Measurements from ENCODE around the gene LAMC1.

Gene LAMC1

DNA sequence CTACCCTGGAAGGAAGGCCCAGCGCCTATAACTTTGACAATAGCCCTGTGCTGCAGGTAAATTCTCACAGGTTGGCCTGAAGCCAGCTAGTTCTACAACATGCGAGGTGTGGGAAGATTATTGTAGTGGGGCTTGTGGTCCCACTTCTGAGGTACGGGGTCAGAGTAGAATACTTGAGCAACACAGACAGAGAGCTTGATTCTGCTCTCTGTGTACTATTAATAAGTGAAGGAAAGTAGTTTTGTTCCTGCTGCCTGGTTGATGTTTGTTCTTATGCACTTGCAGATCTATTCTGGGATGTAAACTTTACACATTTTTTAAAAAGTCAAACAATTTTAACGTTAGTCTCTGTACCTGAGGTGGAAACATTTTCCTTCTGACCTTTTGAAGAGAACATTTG is 80.4 kb downstream of the LAMC1 start:
- no peak for DNase-seq
- TF ChIP-seq POLR2A (IDR thresholded peaks at IDR 0.05; ENCODE audit: low read length) (no peak), GATA1 (IDR thresholded peaks at IDR 0.05; ENCODE audit: low read depth, low read length) (no peak)

- no peak for TF ChIP-seq GATA1 (IDR thresholded peaks at IDR 0.05; ENCODE audit: low read depth, low read length)
- no peak for DNase-seq
Observed at GRCh38 chr1:183105449-183105848, 82.2 kb downstream of the LAMC1 start.

DNA sequence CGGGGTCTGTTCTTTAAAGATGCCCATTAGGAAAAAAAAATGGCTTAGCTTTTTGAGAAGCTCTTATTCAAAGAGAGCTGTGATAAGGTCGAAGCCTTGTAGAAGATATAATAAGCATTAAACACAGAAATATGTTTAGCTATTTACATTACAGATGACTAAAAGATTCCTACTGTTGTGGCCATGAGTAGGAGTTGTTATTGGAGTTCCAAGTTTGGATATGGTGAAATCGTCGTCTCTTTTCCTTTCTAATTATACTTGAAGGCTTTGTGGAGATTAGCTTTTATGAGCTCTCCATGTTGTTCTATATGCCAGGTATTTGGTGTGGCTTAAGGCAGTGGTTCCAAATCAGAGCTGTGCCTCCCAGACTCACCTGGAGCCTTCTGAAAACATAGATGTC is 82.9 kb downstream of the LAMC1 start:
- no peak for DNase-seq
- TF ChIP-seq GATA1 (IDR thresholded peaks at IDR 0.05; ENCODE audit: low read depth, low read length) (no peak), POLR2A (IDR thresholded peaks at IDR 0.05; ENCODE audit: low read length) (no peak)

DNA sequence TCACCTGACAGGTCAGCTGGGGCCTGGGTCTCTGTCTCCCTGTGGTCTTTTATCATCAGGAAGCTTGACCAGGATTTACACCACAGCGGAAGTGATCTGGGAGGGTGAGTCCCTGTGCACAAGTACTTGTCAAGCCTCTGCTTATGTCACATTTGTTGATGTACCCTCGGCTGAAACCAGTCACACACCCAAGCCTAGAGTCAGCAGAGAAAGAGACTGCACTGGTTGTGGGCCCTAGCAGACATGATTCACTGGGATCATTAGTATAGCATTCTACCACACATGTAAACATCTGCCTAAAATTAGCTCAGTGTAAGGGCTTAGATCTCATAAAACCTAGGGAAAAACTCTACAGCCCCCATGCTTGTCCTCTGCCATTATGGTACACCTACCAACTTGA is 83.5 kb downstream of the LAMC1 start:
- no peak for DNase-seq

GRCh38 chr1:183110326-183110880 is 87.2 kb downstream of the LAMC1 start:
- TF ChIP-seq GATA1 (IDR thresholded peaks at IDR 0.05; ENCODE audit: low read depth, low read length) (no peak), POLR2A (IDR thresholded peaks at IDR 0.05; ENCODE audit: low read length) (no peak)
- no peak for DNase-seq

More for the DNA sequence above, 83.5 kb downstream of the LAMC1 start:
- TF ChIP-seq POLR2A (IDR thresholded peaks at IDR 0.05; ENCODE audit: low read length) (no peak), GATA1 (IDR thresholded peaks at IDR 0.05; ENCODE audit: low read depth, low read length) (no peak)

- TF ChIP-seq POLR2A (IDR thresholded peaks at IDR 0.05; ENCODE audit: low read length): no peak
- TF ChIP-seq GATA1 (IDR thresholded peaks at IDR 0.05; ENCODE audit: low read depth, low read length): no peak
- no peak for DNase-seq
Observed at GRCh38 chr1:183114441-183114840, 91.2 kb downstream of the LAMC1 start.

GRCh38 chr1:183116416-183116815 is 93.2 kb downstream of the LAMC1 start:
- no peak for TF ChIP-seq POLR2A (IDR thresholded peaks at IDR 0.05; ENCODE audit: low read length)
- no peak for TF ChIP-seq GATA1 (IDR thresholded peaks at IDR 0.05; ENCODE audit: low read depth, low read length)
- DNase-seq: no peak

DNA sequence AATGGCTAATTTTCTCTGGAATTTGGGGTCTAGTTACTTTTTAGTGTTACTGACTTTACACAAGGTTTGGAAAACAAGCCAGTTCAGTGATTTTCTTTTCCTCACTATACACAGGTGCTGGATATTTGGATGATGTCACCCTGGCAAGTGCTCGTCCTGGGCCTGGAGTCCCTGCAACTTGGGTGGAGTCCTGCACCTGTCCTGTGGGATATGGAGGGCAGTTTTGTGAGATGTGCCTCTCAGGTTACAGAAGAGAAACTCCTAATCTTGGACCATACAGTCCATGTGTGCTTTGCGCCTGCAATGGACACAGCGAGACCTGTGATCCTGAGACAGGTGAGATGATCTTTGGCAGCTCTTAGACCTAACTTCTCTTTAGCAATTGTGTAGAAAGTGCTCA is 98.4 kb downstream of the LAMC1 start:
- TF ChIP-seq POLR2A (IDR thresholded peaks at IDR 0.05; ENCODE audit: low read length): no peak
- TF ChIP-seq GATA1 (IDR thresholded peaks at IDR 0.05; ENCODE audit: low read depth, low read length): no peak
- DNase-seq: no peak

DNA sequence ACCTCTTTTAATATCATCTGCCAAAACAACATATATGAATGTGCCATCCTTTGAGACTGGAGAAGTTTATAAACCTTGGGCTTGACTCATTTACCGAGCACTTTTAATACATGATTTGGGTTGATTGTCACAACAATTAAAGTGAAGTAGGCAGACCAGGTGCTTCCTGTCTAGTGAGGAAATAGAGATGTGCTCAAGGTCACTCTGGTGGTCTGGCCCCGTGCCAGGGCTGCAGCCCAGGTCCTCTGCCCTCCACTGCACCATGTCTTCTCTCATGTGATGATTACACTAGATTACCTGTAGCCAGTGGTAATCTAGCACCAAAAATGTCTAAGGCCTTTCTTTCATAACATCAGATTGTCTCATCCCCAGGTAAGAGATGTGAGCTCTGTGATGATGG is 101.0 kb downstream of the LAMC1 start:
- no peak for DNase-seq
- TF ChIP-seq POLR2A (IDR thresholded peaks at IDR 0.05; ENCODE audit: low read length): no peak
- no peak for TF ChIP-seq GATA1 (IDR thresholded peaks at IDR 0.05; ENCODE audit: low read depth, low read length)

DNA sequence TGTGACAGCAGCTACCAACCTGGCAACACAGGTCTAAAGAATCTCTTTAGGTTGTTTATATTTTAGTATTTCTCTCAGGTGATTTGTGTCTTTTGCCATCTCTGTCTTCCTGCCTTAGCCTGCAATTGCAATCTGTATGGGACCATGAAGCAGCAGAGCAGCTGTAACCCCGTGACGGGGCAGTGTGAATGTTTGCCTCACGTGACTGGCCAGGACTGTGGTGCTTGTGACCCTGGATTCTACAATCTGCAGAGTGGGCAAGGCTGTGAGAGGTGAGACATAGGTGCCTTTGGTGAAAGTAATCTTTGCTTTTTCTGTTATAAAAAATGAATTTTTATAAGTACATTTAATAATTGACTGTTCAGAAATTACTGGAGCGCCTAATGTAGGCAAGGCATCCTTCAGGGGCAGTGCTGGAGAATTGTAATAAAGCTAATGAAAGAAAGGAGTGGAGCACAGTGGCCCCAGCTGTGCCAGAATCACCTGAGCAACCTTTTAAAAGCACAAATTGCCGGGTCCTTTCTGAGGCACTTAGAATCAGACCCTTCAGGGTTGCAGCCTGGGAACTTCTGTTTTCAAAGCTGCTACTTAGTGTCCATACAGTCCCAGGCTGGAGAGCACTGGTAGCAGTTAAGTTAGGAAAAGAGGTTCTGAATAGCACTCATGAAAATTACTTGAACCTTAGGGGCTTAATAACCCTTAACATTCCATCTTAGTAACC is 102.2 kb downstream of the LAMC1 start:
- TF ChIP-seq POLR2A (IDR thresholded peaks at IDR 0.05; ENCODE audit: low read length) (no peak), GATA1 (IDR thresholded peaks at IDR 0.05; ENCODE audit: low read depth, low read length) (no peak)
- no peak for DNase-seq

DNA sequence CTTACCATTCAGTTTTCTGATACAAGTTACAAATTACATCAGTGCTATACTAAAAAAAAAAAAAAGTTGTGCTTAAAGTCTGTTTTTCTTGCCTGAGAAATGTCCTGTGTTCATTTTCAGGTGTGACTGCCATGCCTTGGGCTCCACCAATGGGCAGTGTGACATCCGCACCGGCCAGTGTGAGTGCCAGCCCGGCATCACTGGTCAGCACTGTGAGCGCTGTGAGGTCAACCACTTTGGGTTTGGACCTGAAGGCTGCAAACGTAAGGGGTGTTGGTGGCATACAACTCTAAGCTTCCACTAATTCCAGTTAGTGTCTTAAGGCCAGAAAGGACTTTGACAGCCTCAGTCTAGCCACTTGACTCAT is 102.8 kb downstream of the LAMC1 start:
- no peak for TF ChIP-seq POLR2A (IDR thresholded peaks at IDR 0.05; ENCODE audit: low read length)
- no peak for TF ChIP-seq GATA1 (IDR thresholded peaks at IDR 0.05; ENCODE audit: low read depth, low read length)
- no peak for DNase-seq

DNA sequence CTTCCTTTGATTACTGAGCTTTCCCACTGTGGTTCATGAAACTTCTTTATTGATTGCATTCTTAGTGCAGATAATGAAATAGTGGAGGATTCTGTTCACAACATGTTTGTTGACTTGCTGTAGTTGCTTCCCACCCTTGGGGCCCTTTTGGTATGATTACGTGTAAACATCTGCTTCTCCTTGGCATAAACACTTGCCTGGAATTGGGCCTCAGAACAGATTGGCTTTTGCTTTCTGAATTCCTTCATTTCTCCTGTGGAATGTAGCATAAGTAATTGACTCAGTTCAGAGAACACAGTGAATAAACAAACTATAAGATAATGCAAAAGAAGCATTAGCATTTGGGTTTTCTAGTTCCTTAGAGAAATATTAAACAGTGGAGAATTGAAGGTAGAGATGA is 103.3 kb downstream of the LAMC1 start:
- TF ChIP-seq POLR2A (IDR thresholded peaks at IDR 0.05; ENCODE audit: low read length): no peak
- no peak for TF ChIP-seq GATA1 (IDR thresholded peaks at IDR 0.05; ENCODE audit: low read depth, low read length)
- DNase-seq: no peak

- TF ChIP-seq GATA1 (IDR thresholded peaks at IDR 0.05; ENCODE audit: low read depth, low read length) (no peak), POLR2A (IDR thresholded peaks at IDR 0.05; ENCODE audit: low read length) (no peak)
Observed at GRCh38 chr1:183129921-183130690, 106.9 kb downstream of the LAMC1 start.

DNA sequence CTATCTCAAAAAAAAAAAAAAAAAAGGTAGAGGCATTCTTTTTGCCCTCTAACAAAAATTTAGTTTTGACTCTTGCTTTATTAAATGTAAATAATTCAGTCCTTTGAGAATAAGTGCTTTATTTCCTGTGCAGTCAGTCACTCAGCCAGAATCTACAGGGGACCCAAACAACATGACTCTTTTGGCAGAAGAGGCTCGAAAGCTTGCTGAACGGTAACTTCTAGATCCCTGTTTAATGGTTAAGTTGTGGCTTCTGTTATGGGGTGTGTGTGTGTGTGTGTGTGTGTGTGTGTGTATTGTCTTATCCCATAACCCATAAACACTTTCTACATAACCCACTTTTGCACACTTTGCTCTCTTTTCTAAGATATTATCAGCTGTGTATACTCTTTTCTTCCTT is 107.9 kb downstream of the LAMC1 start:
- TF ChIP-seq GATA1 (IDR thresholded peaks at IDR 0.05; ENCODE audit: low read depth, low read length) (no peak), POLR2A (IDR thresholded peaks at IDR 0.05; ENCODE audit: low read length) (no peak)
- no peak for DNase-seq

More at GRCh38 chr1:183129921-183130690, 106.9 kb downstream of the LAMC1 start:
- no peak for DNase-seq

DNA sequence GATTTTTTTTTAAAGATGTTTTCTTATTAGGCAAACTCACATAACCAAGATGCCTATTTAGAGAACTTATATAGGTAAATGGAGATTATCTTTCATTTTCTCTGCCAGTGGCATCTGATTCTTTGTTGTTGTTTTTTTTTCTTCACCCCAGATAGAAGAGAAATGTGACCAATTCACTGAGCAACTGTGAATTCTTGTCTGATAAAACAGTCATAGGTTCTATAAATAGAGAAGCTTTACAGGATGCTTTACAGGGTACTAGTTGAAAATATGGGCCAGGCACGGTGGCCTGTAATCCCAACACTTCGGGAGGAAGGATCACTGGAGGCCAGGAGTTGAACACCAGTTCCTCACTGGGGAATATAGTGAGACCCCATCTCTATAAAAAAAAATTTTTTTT is 112.1 kb downstream of the LAMC1 start:
- DNase-seq: no peak
- TF ChIP-seq GATA1 (IDR thresholded peaks at IDR 0.05; ENCODE audit: low read depth, low read length) (no peak), POLR2A (IDR thresholded peaks at IDR 0.05; ENCODE audit: low read length) (no peak)

All from erythroblast (primary cell).